GM12865 (cell line): ENCODE results near the gene PTGES2.

Experiments used
- DNase-seq: peaks from one replicate; pipeline ENCODE4 v3.0.0; 2010; ENCODE audit warnings: low read depth
- H3K4me3 ChIP-seq: 2 replicates; pipeline ENCODE4 v1.5.1; 2011; ENCODE audit warnings: mild to moderate bottlenecking, low read depth, low read length, control low read depth
- TF ChIP-seq, protein P1 (sequence below): IDR thresholded peaks from 2 replicates; pipeline ENCODE4 v1.5.1; 2011; ENCODE audit warnings: low read length, control low read depth, low read depth, inconsistent platforms; ENCODE audit not compliant: insufficient read depth; ENCODE audit errors: missing control alignments

The PTGES2 gene

GRCh38 chr9:128118971-128119665 lies 8.4 kb downstream of the PTGES2 start:
- H3K4me3 ChIP-seq: no peak overlapping the region
- TF ChIP-seq, protein P1, sequence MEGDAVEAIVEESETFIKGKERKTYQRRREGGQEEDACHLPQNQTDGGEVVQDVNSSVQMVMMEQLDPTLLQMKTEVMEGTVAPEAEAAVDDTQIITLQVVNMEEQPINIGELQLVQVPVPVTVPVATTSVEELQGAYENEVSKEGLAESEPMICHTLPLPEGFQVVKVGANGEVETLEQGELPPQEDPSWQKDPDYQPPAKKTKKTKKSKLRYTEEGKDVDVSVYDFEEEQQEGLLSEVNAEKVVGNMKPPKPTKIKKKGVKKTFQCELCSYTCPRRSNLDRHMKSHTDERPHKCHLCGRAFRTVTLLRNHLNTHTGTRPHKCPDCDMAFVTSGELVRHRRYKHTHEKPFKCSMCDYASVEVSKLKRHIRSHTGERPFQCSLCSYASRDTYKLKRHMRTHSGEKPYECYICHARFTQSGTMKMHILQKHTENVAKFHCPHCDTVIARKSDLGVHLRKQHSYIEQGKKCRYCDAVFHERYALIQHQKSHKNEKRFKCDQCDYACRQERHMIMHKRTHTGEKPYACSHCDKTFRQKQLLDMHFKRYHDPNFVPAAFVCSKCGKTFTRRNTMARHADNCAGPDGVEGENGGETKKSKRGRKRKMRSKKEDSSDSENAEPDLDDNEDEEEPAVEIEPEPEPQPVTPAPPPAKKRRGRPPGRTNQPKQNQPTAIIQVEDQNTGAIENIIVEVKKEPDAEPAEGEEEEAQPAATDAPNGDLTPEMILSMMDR: no peak
- no peak for DNase-seq

GRCh38 chr9:128118472-128118857 lies 9.1 kb downstream of the PTGES2 start:
- TF ChIP-seq, protein P1: no peak
- no peak overlapping the region for H3K4me3 ChIP-seq
- no peak for DNase-seq

- peak; percentile 95 for DNase-seq
- H3K4me3 ChIP-seq: no peak overlapping the region
- TF ChIP-seq, protein P1: peak; percentile 100
These were observed 9.7 kb downstream of the PTGES2 start for GRCh38 chr9:128117613-128118471.

- no peak overlapping the region for H3K4me3 ChIP-seq
- TF ChIP-seq, protein P1: no peak
- DNase-seq: no peak
These were observed 11.1 kb downstream of the PTGES2 start for GRCh38 chr9:128116104-128117083.

DNA sequence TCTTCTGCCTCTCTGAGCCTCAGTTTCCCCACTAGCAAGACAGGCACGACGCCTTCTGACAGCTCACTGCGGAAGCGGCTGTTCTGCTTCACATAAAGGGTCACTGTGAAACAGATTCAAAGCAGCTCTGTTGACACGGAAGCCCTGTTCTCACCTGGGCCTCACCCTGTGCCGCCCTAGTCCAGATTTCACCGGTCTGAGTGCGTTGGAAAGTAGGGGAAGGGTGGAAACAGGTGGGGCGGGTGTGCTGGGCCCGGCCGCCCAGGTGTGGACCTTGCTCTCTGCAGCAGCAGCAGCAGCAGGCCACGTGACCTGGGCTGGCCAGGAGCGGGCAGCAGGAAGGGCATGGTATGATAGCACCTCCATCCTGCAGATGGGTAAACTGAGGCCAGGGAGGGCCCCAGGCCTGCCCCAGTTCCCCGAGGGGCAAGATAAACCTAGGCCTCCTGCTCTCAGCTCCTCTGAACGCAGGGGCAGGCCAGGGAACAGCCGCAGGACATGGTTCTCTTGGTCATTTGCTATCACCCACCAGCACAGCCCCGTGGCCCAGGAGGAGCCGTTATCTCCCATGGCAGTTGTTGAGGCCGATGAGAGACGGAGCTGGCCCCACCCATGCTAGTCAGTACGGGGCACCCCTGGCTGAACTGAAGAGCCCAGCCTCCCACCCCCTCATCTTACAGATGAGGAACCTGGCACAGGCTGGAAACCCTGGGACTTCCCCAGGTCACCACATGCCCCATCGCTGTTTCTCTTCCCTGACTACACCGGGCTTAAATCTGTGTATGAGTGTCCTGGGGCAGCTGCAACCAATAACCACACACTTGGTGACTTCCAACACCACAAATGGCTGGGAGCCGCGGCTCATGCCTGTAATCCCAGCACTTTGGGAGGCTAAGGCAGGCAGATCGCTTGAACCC lies 12.1 kb downstream of the PTGES2 start:
- H3K4me3 ChIP-seq: no peak overlapping the region
- DNase-seq: peak; percentile 84

More for the DNA sequence above, 12.1 kb downstream of the PTGES2 start:
- TF ChIP-seq, protein P1: no peak
